ENCODE data around the gene SGSM1.
"Not testable (repeated sequence)": the region's sequence is repeated elsewhere in the genome, so short reads cannot be mapped to it uniquely, and the experiment has no call there.

The SGSM1 gene

GRCh38 chr22:24826710-24827285 is 20.8 kb downstream of the SGSM1 start:
- Histone ChIP-seq H3K36me3 (ENCODE audit: control insufficient read depth, insufficient read depth, low read length, severe bottlenecking) (no peaks in the 10 kb centered on the region), H3K9ac (ENCODE audit: low read length) (no peak overlapping the region), H3K9me3 (ENCODE audit: control insufficient read depth, low read length) (no peaks in the 10 kb centered on the region), H3K4me1 (ENCODE audit: control insufficient read depth, insufficient read depth, low read length) (no peaks in the 10 kb centered on the region), H3K27me3 (replicated peaks; ENCODE audit: control insufficient read depth, insufficient read depth, low read length) (peaks cover 64% of the 10 kb centered on the region), H3K4me3 (ENCODE audit: low read length) (no peak overlapping the region)
- no peak for DNase-seq (ENCODE audit: low read depth)

DNA sequence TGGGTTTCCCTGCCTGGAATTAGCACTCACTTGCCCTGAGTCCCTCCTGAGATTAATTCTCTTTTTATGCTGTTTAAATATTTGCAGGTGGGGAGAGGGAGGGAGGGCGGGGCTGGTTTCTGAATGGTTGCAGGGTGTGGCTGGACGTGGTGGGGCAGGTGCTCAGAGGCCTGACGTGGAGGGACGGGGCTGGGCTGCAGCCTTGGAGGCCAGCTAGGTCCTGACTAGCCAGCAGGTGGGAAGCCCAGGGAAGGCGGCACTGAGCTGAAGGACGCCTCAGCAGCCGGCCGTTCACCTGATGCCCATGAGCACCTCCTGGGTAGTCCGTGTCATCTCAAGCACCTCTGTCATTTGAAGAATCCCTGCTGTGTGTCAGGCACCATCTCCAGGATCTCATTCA is 21.3 kb downstream of the SGSM1 start:
- Histone ChIP-seq H3K4me3 (ENCODE audit: low read length) (no peak overlapping the region), H3K9ac (ENCODE audit: low read length) (no peak overlapping the region), H3K9me3 (ENCODE audit: control insufficient read depth, low read length) (no peaks in the 10 kb centered on the region), H3K4me1 (ENCODE audit: control insufficient read depth, insufficient read depth, low read length) (no peaks in the 10 kb centered on the region), H3K27me3 (replicated peaks; ENCODE audit: control insufficient read depth, insufficient read depth, low read length) (peaks cover 67% of the 10 kb centered on the region), H3K36me3 (ENCODE audit: control insufficient read depth, insufficient read depth, low read length, severe bottlenecking) (no peaks in the 10 kb centered on the region)
- no peak for DNase-seq (ENCODE audit: low read depth)

- Histone ChIP-seq H3K4me1 (ENCODE audit: control insufficient read depth, insufficient read depth, low read length) (no peaks in the 10 kb centered on the region), H3K9me3 (ENCODE audit: control insufficient read depth, low read length) (no peaks in the 10 kb centered on the region), H3K4me3 (ENCODE audit: low read length) (no peak overlapping the region), H3K9ac (ENCODE audit: low read length) (no peak overlapping the region), H3K27me3 (replicated peaks; ENCODE audit: control insufficient read depth, insufficient read depth, low read length) (peaks cover 48% of the 10 kb centered on the region), H3K36me3 (ENCODE audit: control insufficient read depth, insufficient read depth, low read length, severe bottlenecking) (no peaks in the 10 kb centered on the region)
- DNase-seq (ENCODE audit: low read depth): no peak
Measured at GRCh38 chr22:24830205-24830979, 24.4 kb downstream of the SGSM1 start.

- H3K4me3 ChIP-seq (ENCODE audit: low read length): no peak overlapping the region
Measured at GRCh38 chr22:24831687-24832086, 25.7 kb downstream of the SGSM1 start.

DNA sequence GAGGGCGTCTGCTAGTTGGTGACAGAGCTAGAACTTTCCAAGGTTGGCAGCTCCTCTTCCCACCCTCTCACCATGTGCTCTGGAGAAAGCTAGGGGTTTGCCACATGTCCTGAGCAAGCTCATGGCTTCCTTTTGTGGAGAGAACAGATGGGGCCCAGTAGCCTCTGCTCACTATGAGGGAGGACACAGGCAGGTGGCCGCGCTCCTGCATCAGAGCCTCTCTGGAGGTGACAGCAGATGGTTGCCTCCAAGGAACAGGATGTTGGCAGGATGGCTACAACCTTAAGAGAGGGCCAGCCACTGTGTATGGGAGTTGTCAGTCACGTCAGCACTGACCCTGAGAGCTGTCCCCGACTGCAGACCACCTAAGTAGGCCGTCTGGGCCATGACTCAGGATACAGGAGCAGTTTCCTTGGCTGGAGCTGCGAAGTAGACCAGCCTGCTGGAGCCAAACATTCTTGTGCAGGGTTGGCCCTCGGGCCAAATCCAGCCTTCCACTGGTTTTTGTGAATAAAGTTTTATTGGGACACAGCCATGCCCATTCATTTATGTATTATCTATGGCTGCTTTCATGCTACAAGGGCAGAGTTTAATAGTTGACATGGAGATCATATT is 28.0 kb downstream of the SGSM1 start:
- Histone ChIP-seq H3K36me3 (ENCODE audit: control insufficient read depth, insufficient read depth, low read length, severe bottlenecking) (no peaks in the 10 kb centered on the region), H3K27me3 (replicated peaks; ENCODE audit: control insufficient read depth, insufficient read depth, low read length) (peaks cover 30% of the 10 kb centered on the region), H3K4me3 (ENCODE audit: low read length) (no peak overlapping the region), H3K9ac (ENCODE audit: low read length) (no peak overlapping the region), H3K9me3 (ENCODE audit: control insufficient read depth, low read length) (peaks cover 4% of the 10 kb centered on the region), H3K4me1 (ENCODE audit: control insufficient read depth, insufficient read depth, low read length) (no peaks in the 10 kb centered on the region)
- DNase-seq (ENCODE audit: low read depth): no peak

More at GRCh38 chr22:24831687-24832086, 25.7 kb downstream of the SGSM1 start:
- no peaks in the 10 kb centered on the region for H3K9me3 ChIP-seq (ENCODE audit: control insufficient read depth, low read length)
- H3K27me3 ChIP-seq (replicated peaks; ENCODE audit: control insufficient read depth, insufficient read depth, low read length): peaks cover 46% of the 10 kb centered on the region
- H3K4me1 ChIP-seq (ENCODE audit: control insufficient read depth, insufficient read depth, low read length): no peaks in the 10 kb centered on the region
- no peaks in the 10 kb centered on the region for H3K36me3 ChIP-seq (ENCODE audit: control insufficient read depth, insufficient read depth, low read length, severe bottlenecking)
- DNase-seq (ENCODE audit: low read depth): no peak
- no peak overlapping the region for H3K9ac ChIP-seq (ENCODE audit: low read length)

DNA sequence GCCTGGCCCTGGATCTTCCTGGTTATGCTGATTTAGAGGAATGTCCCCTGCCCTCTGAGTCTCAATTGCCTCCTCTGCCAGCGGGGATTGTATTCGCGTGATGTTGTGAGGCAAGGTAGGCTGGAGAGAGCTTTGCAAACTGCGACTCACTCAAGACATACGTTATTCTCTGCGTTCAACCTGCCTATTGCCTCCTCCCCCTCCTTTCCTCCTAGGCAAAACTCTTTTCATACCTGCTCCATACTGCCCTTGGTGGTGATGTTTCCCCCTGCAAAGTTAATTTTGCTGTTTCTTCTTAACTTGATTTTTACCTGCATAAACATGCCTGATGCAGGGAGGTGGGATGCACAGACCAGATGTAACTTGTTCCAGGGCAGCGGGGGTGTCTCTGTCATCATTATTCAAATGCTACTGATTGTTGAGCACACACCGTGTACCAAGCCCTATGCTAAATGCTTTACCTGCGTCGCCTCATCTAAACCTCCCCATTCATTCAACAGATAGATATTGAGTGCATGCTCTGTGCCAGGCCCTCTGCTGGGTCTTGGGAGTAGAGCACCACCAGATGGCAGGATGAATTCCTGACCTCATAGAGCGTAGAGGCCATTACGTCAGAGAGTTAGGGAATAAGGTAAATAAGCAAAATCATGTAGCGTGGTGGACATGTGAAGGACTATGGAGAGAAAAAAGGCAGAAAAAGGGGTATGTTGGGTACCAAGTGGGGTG is 29.0 kb downstream of the SGSM1 start:
- DNase-seq (ENCODE audit: low read depth): no peak
- H3K9ac ChIP-seq (ENCODE audit: low read length): no peak overlapping the region
- H3K36me3 ChIP-seq (ENCODE audit: control insufficient read depth, insufficient read depth, low read length, severe bottlenecking): no peaks in the 10 kb centered on the region
- H3K4me1 ChIP-seq (ENCODE audit: control insufficient read depth, insufficient read depth, low read length): no peaks in the 10 kb centered on the region
- no peak overlapping the region for H3K4me3 ChIP-seq (ENCODE audit: low read length)
- H3K27me3 ChIP-seq (replicated peaks; ENCODE audit: control insufficient read depth, insufficient read depth, low read length): peaks cover 24% of the 10 kb centered on the region
- peaks cover 4% of the 10 kb centered on the region for H3K9me3 ChIP-seq (ENCODE audit: control insufficient read depth, low read length)

DNA sequence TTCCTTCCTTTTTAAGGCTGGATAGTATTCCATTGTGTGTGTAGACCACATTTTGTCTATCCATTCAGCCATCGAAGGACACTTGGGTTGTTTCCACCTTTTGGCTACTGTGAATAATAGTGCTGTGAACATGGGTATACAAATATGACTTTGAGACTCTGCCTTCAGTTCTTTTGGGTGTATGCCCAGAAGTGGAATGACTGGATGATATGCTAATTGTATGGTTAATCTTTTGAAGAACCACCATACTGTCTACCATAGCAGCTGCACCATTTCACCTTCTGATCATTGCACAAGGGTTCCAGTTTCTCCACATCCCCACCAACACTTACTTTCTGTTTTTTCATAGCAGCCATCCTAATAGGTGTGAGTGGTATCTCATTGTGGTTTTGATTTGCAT is 30.3 kb downstream of the SGSM1 start:
- Histone ChIP-seq H3K9ac (ENCODE audit: low read length) (no peak overlapping the region), H3K9me3 (ENCODE audit: control insufficient read depth, low read length) (peaks cover 4% of the 10 kb centered on the region), H3K4me3 (ENCODE audit: low read length) (no peak overlapping the region), H3K4me1 (ENCODE audit: control insufficient read depth, insufficient read depth, low read length) (no peaks in the 10 kb centered on the region), H3K27me3 (replicated peaks; ENCODE audit: control insufficient read depth, insufficient read depth, low read length) (peaks cover 14% of the 10 kb centered on the region), H3K36me3 (ENCODE audit: control insufficient read depth, insufficient read depth, low read length, severe bottlenecking) (no peaks in the 10 kb centered on the region)
- no peak for DNase-seq (ENCODE audit: low read depth)

GRCh38 chr22:24837517-24837916 is 31.5 kb downstream of the SGSM1 start:
- H3K9ac ChIP-seq (ENCODE audit: low read length); H3K4me3 ChIP-seq (ENCODE audit: low read length); H3K27me3 ChIP-seq (replicated peaks; ENCODE audit: control insufficient read depth, insufficient read depth, low read length); H3K9me3 ChIP-seq (ENCODE audit: control insufficient read depth, low read length); DNase-seq (ENCODE audit: low read depth); H3K36me3 ChIP-seq (ENCODE audit: control insufficient read depth, insufficient read depth, low read length, severe bottlenecking); H3K4me1 ChIP-seq (ENCODE audit: control insufficient read depth, insufficient read depth, low read length): not testable (repeated sequence)

DNA sequence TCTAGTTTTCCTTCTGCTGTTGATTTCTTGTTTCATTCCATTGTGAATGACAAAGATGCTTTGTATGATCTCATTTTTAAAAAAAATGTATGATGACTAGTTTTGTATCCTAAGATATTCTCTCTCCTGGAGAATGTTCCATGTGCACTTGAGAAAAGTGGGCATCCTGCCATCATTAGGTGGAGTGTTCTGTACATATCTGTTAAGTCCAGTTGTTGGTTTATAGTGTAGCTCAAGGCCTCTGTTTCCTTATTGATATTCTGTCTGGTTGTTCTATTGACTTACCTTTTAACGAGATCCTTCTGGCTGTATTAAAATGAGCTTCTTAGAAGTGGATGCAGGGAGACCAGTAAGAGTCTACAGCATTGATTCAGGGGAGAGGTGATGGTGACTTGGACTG is 35.2 kb downstream of the SGSM1 start:
- Histone ChIP-seq H3K4me3 (ENCODE audit: low read length) (no peak overlapping the region), H3K9ac (ENCODE audit: low read length) (no peak overlapping the region), H3K27me3 (replicated peaks; ENCODE audit: control insufficient read depth, insufficient read depth, low read length) (no peaks in the 10 kb centered on the region), H3K4me1 (ENCODE audit: control insufficient read depth, insufficient read depth, low read length) (peaks cover 8% of the 10 kb centered on the region), H3K9me3 (ENCODE audit: control insufficient read depth, low read length) (peaks cover 4% of the 10 kb centered on the region), H3K36me3 (ENCODE audit: control insufficient read depth, insufficient read depth, low read length, severe bottlenecking) (no peaks in the 10 kb centered on the region)
- DNase-seq (ENCODE audit: low read depth): no peak

GRCh38 chr22:24843048-24843447 is 37.0 kb downstream of the SGSM1 start:
- peaks cover 8% of the 10 kb centered on the region for H3K4me1 ChIP-seq (ENCODE audit: control insufficient read depth, insufficient read depth, low read length)
- no peak overlapping the region for H3K9ac ChIP-seq (ENCODE audit: low read length)
- DNase-seq (ENCODE audit: low read depth): no peak
- H3K27me3 ChIP-seq (replicated peaks; ENCODE audit: control insufficient read depth, insufficient read depth, low read length): no peaks in the 10 kb centered on the region
- H3K9me3 ChIP-seq (ENCODE audit: control insufficient read depth, low read length): peaks cover 4% of the 10 kb centered on the region
- no peaks in the 10 kb centered on the region for H3K36me3 ChIP-seq (ENCODE audit: control insufficient read depth, insufficient read depth, low read length, severe bottlenecking)
- no peak overlapping the region for H3K4me3 ChIP-seq (ENCODE audit: low read length)

All from adipocyte (in vitro differentiated cells).